Measurements from ENCODE around the gene ALB.

Gene ALB

GRCh38 chr4:73456177-73457022 lies 52.3 kb downstream of the ALB start:
- H3K9me3 Mint-ChIP-seq = no peaks in the 10 kb centered on the region
- intact Hi-C loops (cut with micrococcal nuclease) = no loop called here
- H3K36me3 Mint-ChIP-seq (ENCODE audit: low read depth) = no peaks in the 10 kb centered on the region
- no peak overlapping the region for H3K4me3 Mint-ChIP-seq
- H3K27ac Mint-ChIP-seq = no peak overlapping the region
- H3K27me3 Mint-ChIP-seq = no peaks in the 10 kb centered on the region
- H3K4me1 Mint-ChIP-seq (ENCODE audit: low read depth) = no peaks in the 10 kb centered on the region

GRCh38 chr4:73458184-73459047 lies 54.3 kb downstream of the ALB start:
- intact Hi-C loops (cut with micrococcal nuclease) = no loop called here
- Mint-ChIP-seq H3K4me1 (ENCODE audit: low read depth) (no peaks in the 10 kb centered on the region), H3K27me3 (no peaks in the 10 kb centered on the region)

GRCh38 chr4:73459048-73459421 lies 54.9 kb downstream of the ALB start:
- no peaks in the 10 kb centered on the region for H3K27me3 Mint-ChIP-seq
- no peaks in the 10 kb centered on the region for H3K36me3 Mint-ChIP-seq (ENCODE audit: low read depth)
- no peak overlapping the region for H3K27ac Mint-ChIP-seq
- no peaks in the 10 kb centered on the region for H3K4me1 Mint-ChIP-seq (ENCODE audit: low read depth)
- intact Hi-C loops (cut with micrococcal nuclease) = no loop called here
- no peaks in the 10 kb centered on the region for H3K9me3 Mint-ChIP-seq
- no peak overlapping the region for H3K4me3 Mint-ChIP-seq

More at GRCh38 chr4:73458184-73459047, 54.3 kb downstream of the ALB start:
- H3K27ac Mint-ChIP-seq = no peak overlapping the region
- no peaks in the 10 kb centered on the region for H3K9me3 Mint-ChIP-seq
- H3K4me3 Mint-ChIP-seq = no peak overlapping the region
- no peaks in the 10 kb centered on the region for H3K36me3 Mint-ChIP-seq (ENCODE audit: low read depth)

GRCh38 chr4:73460913-73461522 lies 56.9 kb downstream of the ALB start:
- intact Hi-C loops (cut with micrococcal nuclease) = no loop called here
- H3K27me3 Mint-ChIP-seq = no peaks in the 10 kb centered on the region
- no peak overlapping the region for H3K27ac Mint-ChIP-seq
- H3K4me3 Mint-ChIP-seq = no peak overlapping the region
- H3K36me3 Mint-ChIP-seq (ENCODE audit: low read depth) = no peaks in the 10 kb centered on the region
- no peaks in the 10 kb centered on the region for H3K9me3 Mint-ChIP-seq
- H3K4me1 Mint-ChIP-seq (ENCODE audit: low read depth) = no peaks in the 10 kb centered on the region

GRCh38 chr4:73468170-73468569 lies 64.1 kb downstream of the ALB start:
- Mint-ChIP-seq H3K4me3 (no peak overlapping the region), H3K9me3 (peaks cover under 1% of the 10 kb centered on the region), H3K27me3 (no peaks in the 10 kb centered on the region), H3K4me1 (ENCODE audit: low read depth) (no peaks in the 10 kb centered on the region), H3K27ac (no peak overlapping the region), H3K36me3 (ENCODE audit: low read depth) (no peaks in the 10 kb centered on the region)
- intact Hi-C loops (cut with micrococcal nuclease) = no loop called here

- Mint-ChIP-seq H3K27me3 (no peaks in the 10 kb centered on the region), H3K4me3 (no peak overlapping the region), H3K9me3 (peaks cover 26% of the 10 kb centered on the region), H3K27ac (no peak overlapping the region), H3K4me1 (ENCODE audit: low read depth) (no peaks in the 10 kb centered on the region), H3K36me3 (ENCODE audit: low read depth) (no peaks in the 10 kb centered on the region)
- intact Hi-C loops (cut with micrococcal nuclease) = no loop called here
Measured at GRCh38 chr4:73470728-73471127, 66.6 kb downstream of the ALB start.

Measured in dendritic cell treated with granulocyte-macrophage colony-stimulating factor and Interleukin-4, amounts not matched to agents 40 ng/mL and 50 ng/mL, for 4 days (primary cell).